HEK293T (cell line): ENCODE measurements around the gene OR10H2.

Experiments
- ARNT ChIP-seq: fragments of 450-650 bp; IDR thresholded peaks from 2 replicates; pipeline ENCODE4 v1.6.1; 2017; ENCODE audit warnings: mild to moderate bottlenecking
- CTBP1 ChIP-seq: fragments of 450-650 bp; IDR thresholded peaks from 2 replicates; pipeline ENCODE4 v1.6.1; 2016; ENCODE audit warnings: borderline replicate concordance
- ELF4 ChIP-seq: fragments of 450-650 bp; IDR thresholded peaks from 2 replicates; pipeline ENCODE4 v1.6.1; 2017; ENCODE audit warnings: antibody characterized with exemption
- FOXA1 ChIP-seq: fragments of 450-650 bp; IDR thresholded peaks from 2 replicates; pipeline ENCODE4 v1.6.1; 2016; ENCODE audit warnings: mild to moderate bottlenecking
- FOXM1 ChIP-seq: fragments of 450-650 bp; IDR thresholded peaks from 2 replicates; pipeline ENCODE4 v1.6.1; 2017; ENCODE audit warnings: mild to moderate bottlenecking, borderline replicate concordance
- HDGF ChIP-seq: fragments of 450-650 bp; IDR thresholded peaks from 2 replicates; pipeline ENCODE4 v1.6.1; 2017; ENCODE audit warnings: antibody characterized with exemption, borderline replicate concordance
- LEF1 ChIP-seq: fragments of 450-650 bp; IDR thresholded peaks from 2 replicates; pipeline ENCODE4 v1.6.1; 2017; ENCODE audit warnings: mild to moderate bottlenecking, borderline replicate concordance
- NFRKB ChIP-seq: fragments of 450-650 bp; IDR thresholded peaks from 2 replicates; pipeline ENCODE4 v1.6.1; 2016; ENCODE audit warnings: mild to moderate bottlenecking, moderate library complexity
- PKNOX1 ChIP-seq: fragments of 450-650 bp; IDR thresholded peaks from 2 replicates; pipeline ENCODE4 v1.6.1; 2016
- SP1 ChIP-seq: fragments of 450-650 bp; IDR thresholded peaks from 2 replicates; pipeline ENCODE4 v1.6.1; 2017
- SUZ12 ChIP-seq: fragments of 450-650 bp; IDR thresholded peaks from 2 replicates; pipeline ENCODE4 v1.6.1; 2016; ENCODE audit warnings: mild to moderate bottlenecking
- TARDBP ChIP-seq: fragments of 450-650 bp; IDR thresholded peaks from 2 replicates; pipeline ENCODE4 v1.6.1; 2016
- ZNF384 ChIP-seq: fragments of 450-650 bp; IDR thresholded peaks from 2 replicates; pipeline ENCODE4 v1.6.1; 2016

- TF ChIP-seq FOXM1 (no peak), NFRKB (no peak), SP1 (no peak), ZNF384 (no peak), SUZ12 (no peak), ELF4 (no peak), CTBP1 (no peak), HDGF (no peak), ARNT (no peak), LEF1 (no peak), PKNOX1 (no peak), TARDBP (no peak), FOXA1 (no peak)
Measured at GRCh38 chr19:15748239-15748638, 20.4 kb downstream of the OR10H2 start.
